NCI-H146 (cell line): ENCODE results near the gene ALMS1.
A peak's percentile ranks its signal among the peaks of the same experiment; 100 is the strongest.
"Not testable (repeated sequence)": the region's sequence is repeated elsewhere in the genome, so short reads cannot be mapped to it uniquely, and the experiment has no call there.

Experiments used
- DNase-seq: peaks from one replicate; lab custom pipeline; 2025; lab: John Stamatoyannopoulos, UW

ALMS1 gene

GRCh38 chr2:73385504-73386341, at the start of gene ALMS1:
TSS of gene ALMS1 (plus strand) at chr2:73385836. CDS start at chr2:73385869, 33 bp downstream.
- peak; percentile 94 for DNase-seq

- no peak for DNase-seq
These were observed 47.8 kb upstream of the ALMS1 start for GRCh38 chr2:73337828-73338227.

- DNase-seq = peak; percentile 93
These were observed 46.4 kb upstream of the ALMS1 start for GRCh38 chr2:73339201-73339600.

- no peak for DNase-seq
These were observed 44.6 kb upstream of the ALMS1 start for GRCh38 chr2:73341039-73341438.

- no peak for DNase-seq
These were observed 41.6 kb upstream of the ALMS1 start for GRCh38 chr2:73343992-73344391.

- not testable (repeated sequence) for DNase-seq
These were observed 40.9 kb upstream of the ALMS1 start for GRCh38 chr2:73344747-73345146.

- no peak for DNase-seq
These were observed 35.5 kb upstream of the ALMS1 start for GRCh38 chr2:73350035-73350691.

- no peak for DNase-seq
These were observed 29.5 kb upstream of the ALMS1 start for GRCh38 chr2:73356097-73356496.

- DNase-seq = no peak
These were observed 25.5 kb upstream of the ALMS1 start for GRCh38 chr2:73359915-73360697.

GRCh38 chr2:73366060-73366459, 19.6 kb upstream of the ALMS1 start:
- DNase-seq = no peak

GRCh38 chr2:73368781-73369180, 16.9 kb upstream of the ALMS1 start:
- no peak for DNase-seq

GRCh38 chr2:73370348-73370747, 15.3 kb upstream of the ALMS1 start:
- no peak for DNase-seq

- no peak for DNase-seq
These were observed 12.3 kb upstream of the ALMS1 start for GRCh38 chr2:73373344-73373743.

- DNase-seq = no peak
These were observed 11.4 kb upstream of the ALMS1 start for GRCh38 chr2:73374269-73374668.

GRCh38 chr2:73376681-73377080, 9.0 kb upstream of the ALMS1 start:
- no peak for DNase-seq

GRCh38 chr2:73383036-73383435, 2.6 kb upstream of the ALMS1 start:
- no peak for DNase-seq

- no peak for DNase-seq
These were observed 523 bp upstream of the ALMS1 start for GRCh38 chr2:73385123-73385503.

GRCh38 chr2:73386342-73386868, 769 bp downstream of the ALMS1 start:
- DNase-seq = no peak

- no peak for DNase-seq
These were observed 1.4 kb downstream of the ALMS1 start for GRCh38 chr2:73386894-73387636.

GRCh38 chr2:73402386-73403103, 16.9 kb downstream of the ALMS1 start:
- no peak for DNase-seq

- no peak for DNase-seq
These were observed 17.6 kb downstream of the ALMS1 start for GRCh38 chr2:73403237-73403636.
